Caco-2 (cell line): ENCODE data around the gene RND2. TPM values are rescaled to one million over a fixed set of nuclear protein-coding genes. Genes with fewer than 3 reads are reported as not detected.

Experiments
- BruUV-seq: library from RNA; stranded (reverse); fragments of 400-500 nt; replicated peaks from 2 replicates; lab custom pipeline; 2021; lab: Mats Ljungman, UMichigan
- CTCF ChIA-PET: fragments of 300-600 bp; sonication (Branson Sonifier 250); formaldehyde crosslinking; loops from one replicate; lab custom pipeline; 2022; ENCODE audit warnings: antibody characterized with exemption; lab: Charles Lee
- POLR2A ChIA-PET: fragments of 300-600 bp; sonication (Branson Sonifier 250); formaldehyde crosslinking; loops from one replicate; lab custom pipeline; 2022; ENCODE audit warnings: antibody characterized with exemption; lab: Charles Lee
- DNase-seq, 2 experiments: peaks; one replicate each; pipeline versions ENCODE4 v3.0.0 to v3.0.0-alpha.2; 2020 to 2022
- H3K27me3 ChIP-seq: replicated peaks from 2 replicates; pipeline ENCODE4 v1.6.0; 2011; ENCODE audit warnings: low read length; ENCODE audit not compliant: control insufficient read depth, insufficient read depth
- H3K36me3 ChIP-seq: 2 replicates; pipeline ENCODE4 v1.5.1; 2011; ENCODE audit warnings: low read length; ENCODE audit not compliant: control insufficient read depth, insufficient read depth
- H3K4me1 ChIP-seq: fragments of 250-450 bp; sonication (Bioruptor Pico); 2 replicates; pipeline ENCODE4 v1.5.1; 2020; ENCODE audit warnings: mild to moderate bottlenecking
- H3K4me3 ChIP-seq: 2 replicates; pipeline ENCODE4 v1.5.1; 2011; ENCODE audit warnings: low read depth, mild to moderate bottlenecking, control low read depth, low read length
- H3K9me3 ChIP-seq: fragments of 250-450 bp; sonication (Bioruptor Pico); 2 replicates; pipeline ENCODE4 v1.5.1; 2020; ENCODE audit warnings: mild to moderate bottlenecking, moderate library complexity
- H3K27ac Mint-ChIP-seq: one replicate; pipeline ENCODE4 v1.8.0; 2022; ENCODE audit warnings: mixed read lengths; ENCODE audit not compliant: unreplicated experiment
- H3K27me3 Mint-ChIP-seq: one replicate; pipeline ENCODE4 v1.8.0; 2022; ENCODE audit warnings: mixed read lengths; ENCODE audit not compliant: insufficient read depth, unreplicated experiment
- H3K36me3 Mint-ChIP-seq: one replicate; pipeline ENCODE4 v1.8.0; 2022; ENCODE audit warnings: mild to moderate bottlenecking, mixed read lengths; ENCODE audit not compliant: insufficient read depth, unreplicated experiment
- H3K4me1 Mint-ChIP-seq: one replicate; pipeline ENCODE4 v1.8.0; 2022; ENCODE audit warnings: low read depth, mixed read lengths; ENCODE audit not compliant: unreplicated experiment
- H3K4me3 Mint-ChIP-seq: one replicate; pipeline ENCODE4 v1.8.0; 2022; ENCODE audit warnings: mild to moderate bottlenecking, moderate library complexity, mixed read lengths; ENCODE audit not compliant: unreplicated experiment
- H3K9me3 Mint-ChIP-seq: one replicate; pipeline ENCODE4 v1.8.0; 2022; ENCODE audit warnings: mixed read lengths; ENCODE audit not compliant: unreplicated experiment
- intact Hi-C: fragments of 100-400 bp; cut with micrococcal nuclease; formaldehyde crosslinking; loops from one replicate; pipeline ENCODE4 v1.10.0; 2022; ENCODE audit not compliant: unreplicated experiment
- total RNA-seq: library from RNA; stranded (reverse); gene quantifications from 2 replicates; pipeline ENCODE4 v1.2.3, GENCODE V29; 2022
- TF ChIP-seq, protein P1 (sequence below), 2 experiments: fragments of 200-600 bp in 1 of 2; IDR thresholded peaks; 1 replicate in 1 of 2; 2 replicates in 1 of 2; pipeline versions ENCODE4 v1.5.1 to v1.8.0; 2011 to 2022; ENCODE audit warnings: antibody characterized with exemption in 1 of 2, control low read depth in 1 of 2, inconsistent platforms in 1 of 2, low read depth in 1 of 2, low read length in 1 of 2, mild to moderate bottlenecking in 1 of 2, moderate library complexity in 1 of 2; ENCODE audit not compliant: insufficient read depth in 1 of 2, severe bottlenecking in 1 of 2, unreplicated experiment in 1 of 2

Gene RND2
- total RNA-seq, 1 experiment from 2014 or later = 1.2 TPM

DNA sequence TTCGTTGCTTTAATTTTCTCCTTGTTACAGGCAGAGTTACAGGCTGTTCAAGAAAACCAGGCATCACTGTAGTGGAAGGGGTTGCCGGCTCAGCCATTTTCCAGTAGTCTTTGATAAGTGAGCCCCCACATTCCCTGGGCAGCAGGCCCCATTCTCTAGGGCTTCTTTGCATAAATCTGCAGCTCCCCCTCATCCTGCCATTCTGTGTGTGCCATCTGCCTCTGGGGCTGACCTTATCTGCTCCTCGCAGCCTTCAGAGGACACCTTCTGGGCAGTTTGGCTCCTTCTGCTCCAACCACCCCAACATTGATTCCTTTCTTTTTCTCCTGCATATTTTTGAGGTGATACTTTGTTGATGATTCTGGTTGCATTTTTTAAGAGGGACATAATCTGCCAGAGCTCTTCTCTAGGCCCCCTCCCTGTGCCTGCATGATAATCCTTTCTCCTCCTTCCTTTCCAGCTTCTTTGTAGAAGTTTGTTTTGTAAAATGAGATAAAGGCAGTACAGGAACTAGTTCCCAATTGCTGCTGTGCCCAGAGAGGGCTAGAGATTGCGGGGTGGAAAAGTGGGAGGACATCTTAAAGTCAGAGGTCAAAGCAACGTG is 17.1 kb downstream of the RND2 start:
- BruUV-seq = no TSS peak
- no peak overlapping the region for H3K4me3 Mint-ChIP-seq
- POLR2A ChIA-PET = interaction anchor here (0.5 kb wide), 1 partner anchor 238 kb away, joined by 3 read pairs; no protein-coding TSS in a partner anchor

DNA sequence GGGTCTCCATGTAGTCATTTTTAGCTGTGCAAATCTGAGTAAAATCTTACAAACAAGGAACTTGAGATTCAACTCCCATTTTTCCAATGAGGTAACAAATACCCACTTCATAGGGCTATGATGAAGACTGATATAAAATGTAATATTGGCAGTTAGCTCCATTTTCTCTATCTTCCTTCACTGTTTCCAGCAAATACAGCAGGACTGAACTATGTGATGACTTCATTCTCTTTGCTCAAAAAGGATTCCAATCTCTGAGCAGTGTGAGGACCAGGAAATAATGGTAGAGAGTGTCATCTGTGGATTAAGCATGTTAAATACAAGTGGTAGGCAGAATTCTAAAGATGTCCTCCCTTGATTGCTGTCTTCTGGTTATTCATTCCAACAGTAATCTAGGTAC is 18.3 kb downstream of the RND2 start:
- Mint-ChIP-seq H3K27me3 (no peaks in the 10 kb centered on the region), H3K36me3 (peaks cover 20% of the 10 kb centered on the region), H3K4me1 (no peaks in the 10 kb centered on the region), H3K4me3 (no peak overlapping the region), H3K27ac (no peak overlapping the region), H3K9me3 (no peaks in the 10 kb centered on the region)
- intact Hi-C loops = no loop called here
- POLR2A ChIA-PET = no interaction called here
- Histone ChIP-seq H3K27me3 (no peaks in the 10 kb centered on the region), H3K9me3 (no peaks in the 10 kb centered on the region), H3K4me3 (no peak overlapping the region), H3K4me1 (no peaks in the 10 kb centered on the region), H3K36me3 (no peaks in the 10 kb centered on the region; the same call in 1 of the 2 replicates)
- no TSS peak for BruUV-seq
- TF ChIP-seq, protein P1, sequence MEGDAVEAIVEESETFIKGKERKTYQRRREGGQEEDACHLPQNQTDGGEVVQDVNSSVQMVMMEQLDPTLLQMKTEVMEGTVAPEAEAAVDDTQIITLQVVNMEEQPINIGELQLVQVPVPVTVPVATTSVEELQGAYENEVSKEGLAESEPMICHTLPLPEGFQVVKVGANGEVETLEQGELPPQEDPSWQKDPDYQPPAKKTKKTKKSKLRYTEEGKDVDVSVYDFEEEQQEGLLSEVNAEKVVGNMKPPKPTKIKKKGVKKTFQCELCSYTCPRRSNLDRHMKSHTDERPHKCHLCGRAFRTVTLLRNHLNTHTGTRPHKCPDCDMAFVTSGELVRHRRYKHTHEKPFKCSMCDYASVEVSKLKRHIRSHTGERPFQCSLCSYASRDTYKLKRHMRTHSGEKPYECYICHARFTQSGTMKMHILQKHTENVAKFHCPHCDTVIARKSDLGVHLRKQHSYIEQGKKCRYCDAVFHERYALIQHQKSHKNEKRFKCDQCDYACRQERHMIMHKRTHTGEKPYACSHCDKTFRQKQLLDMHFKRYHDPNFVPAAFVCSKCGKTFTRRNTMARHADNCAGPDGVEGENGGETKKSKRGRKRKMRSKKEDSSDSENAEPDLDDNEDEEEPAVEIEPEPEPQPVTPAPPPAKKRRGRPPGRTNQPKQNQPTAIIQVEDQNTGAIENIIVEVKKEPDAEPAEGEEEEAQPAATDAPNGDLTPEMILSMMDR (IDR thresholded peaks at IDR 0.05; ENCODE audit: insufficient read depth in 1 of 2, low read depth in 1 of 2, low read length in 1 of 2, severe bottlenecking in 1 of 2, unreplicated experiment in 1 of 2) = no peak
- no peak for DNase-seq
- CTCF ChIA-PET = no interaction called here

More for the DNA sequence above, 17.1 kb downstream of the RND2 start:
- no peak for DNase-seq
- intact Hi-C loops = no loop called here
- TF ChIP-seq, protein P1 (IDR thresholded peaks at IDR 0.05; ENCODE audit: insufficient read depth in 1 of 2, low read depth in 1 of 2, low read length in 1 of 2, severe bottlenecking in 1 of 2, unreplicated experiment in 1 of 2) = no peak
- H3K27ac Mint-ChIP-seq = peak overlapping the region; percentile 62
- no peaks in the 10 kb centered on the region for H3K27me3 Mint-ChIP-seq
- Histone ChIP-seq H3K36me3 (no peaks in the 10 kb centered on the region; the same call in 1 of the 2 replicates), H3K4me1 (no peaks in the 10 kb centered on the region), H3K27me3 (no peaks in the 10 kb centered on the region), H3K4me3 (no peak overlapping the region), H3K9me3 (no peaks in the 10 kb centered on the region)
- peaks cover 14% of the 10 kb centered on the region for H3K36me3 Mint-ChIP-seq
- H3K4me1 Mint-ChIP-seq = no peaks in the 10 kb centered on the region
- no peaks in the 10 kb centered on the region for H3K9me3 Mint-ChIP-seq
- CTCF ChIA-PET = no interaction called here

DNA sequence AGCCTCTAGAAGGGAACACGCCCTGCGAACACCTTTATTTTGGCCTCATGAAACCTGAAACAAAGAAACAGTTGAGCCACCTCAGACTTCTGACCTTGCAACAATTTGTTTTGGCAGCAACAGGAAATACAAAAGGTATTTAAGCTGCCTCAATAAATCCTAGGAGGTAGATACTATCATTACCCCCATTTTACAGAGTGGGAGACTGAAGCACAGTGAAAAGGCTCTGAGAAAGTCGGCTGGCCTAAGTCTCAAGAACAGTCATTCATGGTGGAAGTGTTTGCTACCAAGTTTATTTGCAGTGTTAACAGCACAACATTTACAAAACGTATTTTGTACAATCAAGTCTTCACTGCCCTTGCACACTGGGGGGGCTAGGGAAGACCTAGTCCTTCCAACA is 19.0 kb downstream of the RND2 start:
- no peak for DNase-seq
- TF ChIP-seq, protein P1 (IDR thresholded peaks at IDR 0.05; ENCODE audit: insufficient read depth in 1 of 2, low read depth in 1 of 2, low read length in 1 of 2, severe bottlenecking in 1 of 2, unreplicated experiment in 1 of 2) = no peak
- Histone ChIP-seq H3K4me1 (no peaks in the 10 kb centered on the region), H3K36me3 (no peaks in the 10 kb centered on the region; the same call in 1 of the 2 replicates), H3K27me3 (no peaks in the 10 kb centered on the region), H3K4me3 (no peak overlapping the region), H3K9me3 (no peaks in the 10 kb centered on the region)
- no peaks in the 10 kb centered on the region for H3K27me3 Mint-ChIP-seq
- CTCF ChIA-PET = no interaction called here
- no TSS peak for BruUV-seq
- no peak overlapping the region for H3K27ac Mint-ChIP-seq
- POLR2A ChIA-PET = no interaction called here
- peaks cover 27% of the 10 kb centered on the region for H3K36me3 Mint-ChIP-seq
- intact Hi-C loops = no loop called here
- H3K4me3 Mint-ChIP-seq = no peak overlapping the region
- H3K4me1 Mint-ChIP-seq = no peaks in the 10 kb centered on the region
- no peaks in the 10 kb centered on the region for H3K9me3 Mint-ChIP-seq
